Astrocyte (in vitro differentiated cells and primary cell): ENCODE data around the gene MICAL2. TPM values are rescaled to one million over a fixed set of nuclear protein-coding genes. Genes with fewer than 3 reads are reported as not detected.

Source experiments
- DNase-seq: peaks from one replicate; pipeline ENCODE4 v3.0.0-alpha.2; 2010; ENCODE audit warnings: low read depth
- FAIRE-seq: peaks from 2 replicates; lab custom pipeline; 2011; peaks lifted over from hg19 to GRCh38; lab: Jason Lieb, UNC
- H2AFZ ChIP-seq: 2 replicates; pipeline ENCODE4 v1.6.0; 2012; ENCODE audit warnings: low read depth, low read length, inconsistent platforms
- H3K27ac ChIP-seq: 2 replicates; pipeline ENCODE4 v1.5.1; 2011; ENCODE audit warnings: low read depth, low read length, inconsistent platforms
- H3K27me3 ChIP-seq: 2 replicates; pipeline ENCODE4 v1.6.0; 2011; ENCODE audit warnings: low read length, inconsistent platforms; ENCODE audit not compliant: insufficient read depth
- H3K36me3 ChIP-seq: 2 replicates; pipeline ENCODE4 v1.5.1; 2011; ENCODE audit warnings: low read length, inconsistent platforms; ENCODE audit not compliant: insufficient read depth
- H3K4me1 ChIP-seq: 2 replicates; pipeline ENCODE4 v1.5.1; 2011; ENCODE audit warnings: low read length, inconsistent platforms; ENCODE audit not compliant: insufficient read depth
- H3K4me2 ChIP-seq: 2 replicates; pipeline ENCODE4 v1.6.0; 2012; ENCODE audit warnings: low read length, inconsistent platforms
- H3K4me3 ChIP-seq: 2 replicates; pipeline ENCODE4 v1.5.1; 2011; ENCODE audit warnings: low read depth, mild to moderate bottlenecking, low read length, inconsistent platforms; ENCODE audit not compliant: insufficient read depth
- H3K79me2 ChIP-seq: 2 replicates; pipeline ENCODE4 v1.6.0; 2012; ENCODE audit warnings: mild to moderate bottlenecking, low read length, inconsistent platforms; ENCODE audit not compliant: insufficient read depth
- H3K9ac ChIP-seq: 2 replicates; pipeline ENCODE4 v1.6.0; 2012; ENCODE audit warnings: mild to moderate bottlenecking, low read length, inconsistent platforms
- H3K9me3 ChIP-seq: 2 replicates; pipeline ENCODE4 v1.5.1; 2012; ENCODE audit warnings: low read depth, mild to moderate bottlenecking, low read length, inconsistent platforms; ENCODE audit not compliant: insufficient read depth
- H4K20me1 ChIP-seq: 2 replicates; pipeline ENCODE4 v1.6.0; 2012; ENCODE audit warnings: low read length, inconsistent platforms; ENCODE audit not compliant: insufficient read depth
- H3K27ac Mint-ChIP-seq: one replicate; pipeline ENCODE4 v1.8.0; 2021; ENCODE audit warnings: mild to moderate bottlenecking, mixed read lengths; ENCODE audit not compliant: unreplicated experiment
- H3K27me3 Mint-ChIP-seq: one replicate; pipeline ENCODE4 v1.8.0; 2021; ENCODE audit warnings: low read depth, mixed read lengths; ENCODE audit not compliant: unreplicated experiment
- H3K36me3 Mint-ChIP-seq: one replicate; pipeline ENCODE4 v1.8.0; 2021; ENCODE audit warnings: low read depth, mixed read lengths; ENCODE audit not compliant: unreplicated experiment
- H3K4me1 Mint-ChIP-seq: one replicate; pipeline ENCODE4 v1.8.0; 2021; ENCODE audit warnings: low read depth, mixed read lengths; ENCODE audit not compliant: unreplicated experiment
- H3K4me3 Mint-ChIP-seq: one replicate; pipeline ENCODE4 v1.8.0; 2021; ENCODE audit warnings: mild to moderate bottlenecking, moderate library complexity, mixed read lengths; ENCODE audit not compliant: unreplicated experiment
- H3K9me3 Mint-ChIP-seq: one replicate; pipeline ENCODE4 v1.8.0; 2021; ENCODE audit warnings: mild to moderate bottlenecking, mixed read lengths; ENCODE audit not compliant: unreplicated experiment
- CTCF ChIP-seq: IDR thresholded peaks from 2 replicates; pipeline ENCODE4 v1.5.1; 2011; ENCODE audit warnings: low read depth, mild to moderate bottlenecking, inconsistent platforms, low read length, moderate library complexity; ENCODE audit not compliant: insufficient read depth
- EZH2 ChIP-seq: IDR thresholded peaks from 2 replicates; pipeline ENCODE4 v1.6.1; 2012; ENCODE audit warnings: mild to moderate bottlenecking, low read length, inconsistent platforms; ENCODE audit not compliant: insufficient read depth
- total RNA-seq: library from RNA; stranded (reverse); gene quantifications from 2 replicates; pipeline ENCODE4 v1.2.1, GENCODE V29; 2021

Gene MICAL2
- total RNA-seq, 1 donor from 2014 or later: 357 TPM

- Histone ChIP-seq H3K4me3 (no peak overlapping the region), H3K27me3 (no peaks in the 10 kb centered on the region), H2AFZ (no peak overlapping the region), H3K9ac (no peak overlapping the region), H3K4me2 (no peak overlapping the region), H3K9me3 (no peaks in the 10 kb centered on the region), H3K4me1 (peaks cover 20% of the 10 kb centered on the region), H3K27ac (no peak overlapping the region), H3K79me2 (peaks cover 57% of the 10 kb centered on the region), H3K36me3 (peaks cover 96% of the 10 kb centered on the region), H4K20me1 (peaks cover 10% of the 10 kb centered on the region)
- Mint-ChIP-seq H3K4me3 (no peak overlapping the region), H3K9me3 (no peaks in the 10 kb centered on the region), H3K4me1 (peaks cover 39% of the 10 kb centered on the region), H3K27me3 (no peaks in the 10 kb centered on the region), H3K27ac (no peak overlapping the region), H3K36me3 (peaks cover 61% of the 10 kb centered on the region)
- no peak for FAIRE-seq
- TF ChIP-seq EZH2 (no peak), CTCF (no peak)
- no peak for DNase-seq
Observed at GRCh38 chr11:12241401-12241800, 131.0 kb downstream of the MICAL2 start.

- H3K9ac ChIP-seq: peak overlapping the region; percentile 10
- FAIRE-seq (no peak), DNase-seq (no peak)
- H4K20me1 ChIP-seq: peaks cover 10% of the 10 kb centered on the region
- peaks cover 57% of the 10 kb centered on the region for H3K79me2 ChIP-seq
- no peak overlapping the region for H3K4me2 ChIP-seq
- H3K36me3 ChIP-seq: peaks cover 96% of the 10 kb centered on the region
- H3K27me3 Mint-ChIP-seq: no peaks in the 10 kb centered on the region
- H3K9me3 Mint-ChIP-seq: no peaks in the 10 kb centered on the region
- H3K27ac ChIP-seq: peak overlapping the region; percentile 29
- H3K4me3 ChIP-seq: no peak overlapping the region
- peaks cover 20% of the 10 kb centered on the region for H3K4me1 ChIP-seq
- TF ChIP-seq CTCF: no peak
- no peak for TF ChIP-seq EZH2
- no peaks in the 10 kb centered on the region for H3K9me3 ChIP-seq
- no peak overlapping the region for H2AFZ ChIP-seq
- peak overlapping the region; percentile 50 for H3K4me3 Mint-ChIP-seq
- H3K27me3 ChIP-seq: no peaks in the 10 kb centered on the region
- H3K36me3 Mint-ChIP-seq: peaks cover 62% of the 10 kb centered on the region
- peak overlapping the region; percentile 38 for H3K27ac Mint-ChIP-seq
- peaks cover 33% of the 10 kb centered on the region for H3K4me1 Mint-ChIP-seq
Observed at GRCh38 chr11:12241971-12242672, 131.7 kb downstream of the MICAL2 start.

GRCh38 chr11:12242966-12243365 is 132.6 kb downstream of the MICAL2 start:
- peaks cover 20% of the 10 kb centered on the region for H3K4me1 ChIP-seq
- no peak for FAIRE-seq
- H3K36me3 ChIP-seq: peaks cover 96% of the 10 kb centered on the region
- H3K27me3 ChIP-seq: no peaks in the 10 kb centered on the region
- Mint-ChIP-seq H3K36me3 (peaks cover 67% of the 10 kb centered on the region), H3K27ac (peak overlapping the region; percentile 85), H3K4me3 (peak overlapping the region; percentile 50), H3K4me1 (peaks cover 33% of the 10 kb centered on the region), H3K27me3 (no peaks in the 10 kb centered on the region), H3K9me3 (no peaks in the 10 kb centered on the region)
- TF ChIP-seq CTCF (no peak), EZH2 (no peak)
- H3K9ac ChIP-seq: peak overlapping the region; percentile 10
- no peak overlapping the region for H3K4me2 ChIP-seq
- no peak overlapping the region for H3K27ac ChIP-seq
- H3K9me3 ChIP-seq: no peaks in the 10 kb centered on the region
- peaks cover 10% of the 10 kb centered on the region for H4K20me1 ChIP-seq
- H3K79me2 ChIP-seq: peaks cover 50% of the 10 kb centered on the region
- H3K4me3 ChIP-seq: no peak overlapping the region
- H2AFZ ChIP-seq: no peak overlapping the region
- DNase-seq: no peak
